PC-3 (cell line): ENCODE data around the gene CEP128. TPM values are rescaled to one million over a fixed set of nuclear protein-coding genes. Genes with fewer than 3 reads are reported as not detected.

Experiments used
- ATAC-seq: fragments of 200-7000 bp; cut with Tn5 transposase; 2 replicates; pipeline ENCODE4 v1.9.1; 2020; ENCODE audit warnings: mild to moderate bottlenecking, moderate library complexity
- BruUV-seq: library from RNA; stranded (reverse); fragments of 400-500 nt; replicated peaks from 2 replicates; lab custom pipeline; 2021; lab: Mats Ljungman, UMichigan
- CTCF ChIA-PET: fragments of 300-600 bp; sonication (Branson Sonifier 250); formaldehyde crosslinking; loops from one replicate; lab custom pipeline; 2022; ENCODE audit warnings: antibody characterized with exemption; lab: Charles Lee
- POLR2A ChIA-PET: fragments of 300-600 bp; sonication (Branson Sonifier 250); formaldehyde crosslinking; loops from one replicate; lab custom pipeline; 2022; ENCODE audit warnings: antibody characterized with exemption; ENCODE audit not compliant: unreplicated experiment; lab: Charles Lee
- DNase-seq: peaks from one replicate; pipeline ENCODE4 v3.0.0-alpha.2; 2015
- H2AFZ ChIP-seq: fragments of 300-600 bp; sonication (generic); 2 replicates; pipeline ENCODE4 v1.6.0; 2016; ENCODE audit warnings: antibody characterized with exemption, low read length
- H3F3A ChIP-seq: fragments of 300-600 bp; sonication (generic); one replicate; pipeline ENCODE4 v1.6.0; 2017; ENCODE audit warnings: antibody characterized with exemption, low read length, control low read depth, mild to moderate bottlenecking; ENCODE audit not compliant: unreplicated experiment
- H3K27ac ChIP-seq: fragments of 300-600 bp; sonication (generic); 2 replicates; pipeline ENCODE4 v1.5.1; 2016; ENCODE audit warnings: mild to moderate bottlenecking, low read length
- H3K27me3 ChIP-seq: fragments of 300-600 bp; sonication (generic); 2 replicates; pipeline ENCODE4 v1.6.1; 2016; ENCODE audit warnings: low read length, mixed read lengths
- H3K36me3 ChIP-seq: fragments of 300-600 bp; sonication (generic); 2 replicates; pipeline ENCODE4 v1.6.1; 2016; ENCODE audit warnings: low read depth, mixed run types, low read length, mixed read lengths
- H3K4me1 ChIP-seq: fragments of 300-600 bp; sonication (generic); 2 replicates; pipeline ENCODE4 v1.5.1; 2016; ENCODE audit warnings: low read length; ENCODE audit not compliant: insufficient read depth
- H3K4me2 ChIP-seq: fragments of 300-600 bp; sonication (generic); 2 replicates; pipeline ENCODE4 v1.6.0; 2016; ENCODE audit warnings: low read length
- H3K4me3 ChIP-seq: fragments of 300-600 bp; sonication (generic); 2 replicates; pipeline ENCODE4 v1.5.1; 2016; ENCODE audit warnings: mild to moderate bottlenecking, low read length, mixed read lengths
- H3K79me2 ChIP-seq: fragments of 300-600 bp; sonication (generic); 2 replicates; pipeline ENCODE4 v1.6.1; 2017; ENCODE audit warnings: low read length, mixed read lengths
- H3K9ac ChIP-seq: fragments of 300-600 bp; sonication (generic); 2 replicates; pipeline ENCODE4 v1.6.0; 2016; ENCODE audit warnings: mild to moderate bottlenecking, low read length
- H3K9me2 ChIP-seq: fragments of 300-600 bp; sonication (generic); replicated peaks from 2 replicates; pipeline ENCODE4 v1.6.1; 2016; ENCODE audit warnings: mixed run types, low read length, mixed read lengths
- H3K9me3 ChIP-seq: fragments of 300-600 bp; sonication (generic); 2 replicates; pipeline ENCODE4 v1.6.1; 2016; ENCODE audit warnings: low read length, mixed read lengths
- H4K20me1 ChIP-seq: fragments of 300-600 bp; sonication (generic); 2 replicates; pipeline ENCODE4 v1.6.1; 2016; ENCODE audit warnings: low read length, mixed read lengths
- CTCF ChIP-seq: fragments of 300-600 bp; sonication (generic); conservative IDR thresholded peaks from 2 replicates; pipeline ENCODE4 v1.5.1; 2017; ENCODE audit warnings: antibody characterized with exemption, low read depth, mild to moderate bottlenecking, low read length
- EZH2 ChIP-seq: fragments of 300-600 bp; sonication (generic); IDR thresholded peaks from one replicate; pipeline ENCODE4 v1.6.1; 2017; ENCODE audit warnings: antibody characterized with exemption, mild to moderate bottlenecking, low read length; ENCODE audit not compliant: unreplicated experiment
- EZH2phosphoT487 ChIP-seq: fragments of 300-600 bp; sonication (generic); IDR thresholded peaks from 2 replicates; pipeline ENCODE4 v1.6.1; 2018; ENCODE audit warnings: mild to moderate bottlenecking, antibody characterized with exemption, low read length, borderline replicate concordance
- intact Hi-C: fragments of 100-400 bp; cut with micrococcal nuclease; formaldehyde crosslinking; loops from 2 replicates; pipeline ENCODE4 v1.9.0; 2023
- total RNA-seq: library from RNA; depleted of rRNA; stranded (reverse); fragments of >200 nt; gene quantifications from 2 replicates; pipeline ENCODE4 v1.2.3, GENCODE V29; 2014

The CEP128 gene
- total RNA-seq, 1 experiment from 2014 or later = 11.6 TPM

DNA sequence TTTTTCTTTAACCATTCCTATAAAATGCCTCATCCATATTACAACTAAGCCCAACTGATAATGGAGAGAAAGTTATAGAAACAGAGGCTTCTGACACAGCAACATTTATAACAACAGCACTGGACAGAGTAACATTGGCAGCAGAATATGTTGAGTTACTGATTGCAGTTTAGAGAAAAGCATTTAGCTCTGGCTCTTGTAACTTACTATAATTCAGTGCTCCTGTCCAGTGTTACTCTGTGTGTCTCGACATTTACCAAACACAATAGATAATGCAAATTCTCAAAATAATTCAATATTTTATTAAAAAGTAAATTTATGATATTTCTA is 356.1 kb downstream of the CEP128 start:
- BruUV-seq = no TSS peak
- TF ChIP-seq EZH2 (no peak), EZH2phosphoT487 (no peak), CTCF (no peak)
- Histone ChIP-seq H3K9me3 (no peaks in the 10 kb centered on the region), H3F3A (no peaks in the 10 kb centered on the region), H3K79me2 (no peaks in the 10 kb centered on the region), H3K9me2 (no peaks in the 10 kb centered on the region), H3K9ac (no peak overlapping the region), H3K4me3 (no peak overlapping the region), H3K27me3 (no peaks in the 10 kb centered on the region), H4K20me1 (no peaks in the 10 kb centered on the region), H3K4me1 (peaks cover 36% of the 10 kb centered on the region), H3K36me3 (no peaks in the 10 kb centered on the region), H3K4me2 (peak overlapping the region; percentile 57; the same call in 1 of the 2 replicates), H3K27ac (peak overlapping the region; percentile 57), H2AFZ (no peak overlapping the region)
- ChIA-PET CTCF (interaction anchor here (1.8 kb wide), 1 partner anchor 199 kb away, joined by 5 read pairs; no protein-coding TSS in a partner anchor), POLR2A (interaction anchor here (0.7 kb wide), 1 partner anchor 11 kb away, joined by 3 read pairs; no protein-coding TSS in a partner anchor)
- DNase-seq = no peak
- no peak for ATAC-seq
- intact Hi-C loops = loop anchor here (1.0 to 5.0 kb wide), 5 partner anchors 15 to 529 kb away; no protein-coding TSS in a partner anchor

DNA sequence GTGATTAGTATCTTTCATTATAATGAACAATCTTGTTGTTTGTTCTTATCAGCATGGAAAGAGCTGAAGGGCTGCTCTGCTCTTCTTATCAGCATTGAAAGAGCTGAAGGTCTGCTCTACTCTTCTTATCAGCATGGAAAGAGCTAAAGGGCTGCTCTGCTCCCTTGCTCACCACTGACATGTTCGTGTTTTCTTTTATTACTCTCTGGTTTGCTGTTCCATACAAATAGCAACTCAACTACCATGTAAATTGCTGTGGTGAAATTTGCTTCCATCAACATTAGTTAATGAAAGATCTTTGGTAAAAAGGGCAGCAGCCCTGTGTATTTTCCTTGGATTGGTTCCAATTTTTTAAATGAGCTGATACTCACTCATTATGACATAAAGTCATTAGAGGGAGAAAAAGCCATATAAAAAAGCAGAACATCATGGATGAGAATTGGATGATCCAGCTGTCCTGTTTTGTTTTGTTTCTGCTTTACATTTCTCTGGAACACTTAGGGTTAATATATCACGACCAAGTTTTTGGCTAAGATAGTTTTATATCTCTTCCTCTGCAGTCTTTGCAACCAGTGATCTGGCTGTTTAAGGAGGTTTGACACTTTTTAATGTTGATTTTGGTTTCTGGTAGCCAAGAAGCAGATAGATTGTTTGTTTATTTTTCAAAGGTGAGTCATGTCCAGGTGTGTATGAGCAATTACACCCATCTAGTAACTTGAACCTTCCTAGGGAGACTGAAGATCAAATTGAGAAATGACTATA is 356.6 kb downstream of the CEP128 start:
- Histone ChIP-seq H3K4me2 (peak overlapping the region; percentile 57), H3K9ac (no peak overlapping the region; the same call in 1 of the 2 replicates), H3K27me3 (no peaks in the 10 kb centered on the region), H3K4me3 (no peak overlapping the region), H3K79me2 (no peaks in the 10 kb centered on the region), H3K9me2 (no peaks in the 10 kb centered on the region), H3K9me3 (no peaks in the 10 kb centered on the region), H3K36me3 (no peaks in the 10 kb centered on the region), H4K20me1 (no peaks in the 10 kb centered on the region), H2AFZ (no peak overlapping the region), H3K27ac (peak overlapping the region; percentile 57), H3F3A (no peaks in the 10 kb centered on the region), H3K4me1 (peaks cover 36% of the 10 kb centered on the region)
- DNase-seq (peak; percentile 93), ATAC-seq (peak; percentile 86)
- no TSS peak for BruUV-seq
- intact Hi-C loops = loop anchor here (1.0 to 5.0 kb wide), 5 partner anchors 14 to 529 kb away; no protein-coding TSS in a partner anchor
- POLR2A ChIA-PET = no interaction called here
- TF ChIP-seq EZH2 = no peak
- CTCF ChIA-PET = interaction anchor here (1.8 kb wide), 1 partner anchor 200 kb away, joined by 5 read pairs; no protein-coding TSS in a partner anchor

DNA sequence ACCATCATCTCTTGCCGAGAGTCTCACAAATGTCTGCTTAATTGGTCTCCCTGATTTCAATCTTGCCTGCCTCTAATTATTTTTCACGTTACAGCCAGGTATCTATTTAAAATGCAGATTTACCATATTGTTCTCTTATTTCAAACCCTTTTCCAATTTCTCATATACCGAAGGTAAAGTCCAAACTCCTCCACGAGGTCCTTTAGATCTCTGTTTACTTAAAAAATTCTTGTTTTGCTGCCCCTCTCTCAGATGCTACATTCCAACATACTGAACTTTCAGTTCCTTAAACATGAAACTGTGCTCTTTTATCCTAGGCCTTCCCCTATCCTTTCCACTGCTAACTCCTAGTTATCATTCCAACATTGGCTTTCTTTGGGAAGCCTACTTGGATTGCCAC is 363.9 kb downstream of the CEP128 start:
- H3K4me3 ChIP-seq = no peak overlapping the region
- H3F3A ChIP-seq = no peaks in the 10 kb centered on the region
- no peak overlapping the region for H3K27ac ChIP-seq
- ChIA-PET POLR2A (no interaction called here), CTCF (no interaction called here)
- no peaks in the 10 kb centered on the region for H3K9me3 ChIP-seq
- no peaks in the 10 kb centered on the region for H3K79me2 ChIP-seq
- no peak overlapping the region for H3K9ac ChIP-seq
- H2AFZ ChIP-seq = no peak overlapping the region
- TF ChIP-seq CTCF (no peak), EZH2phosphoT487 (no peak), EZH2 (no peak)
- no TSS peak for BruUV-seq
- DNase-seq (no peak), ATAC-seq (no peak)
- no peaks in the 10 kb centered on the region for H3K9me2 ChIP-seq
- H3K4me2 ChIP-seq = no peak overlapping the region
- no peaks in the 10 kb centered on the region for H4K20me1 ChIP-seq
- peaks cover 16% of the 10 kb centered on the region for H3K4me1 ChIP-seq
- intact Hi-C loops = no loop called here
- no peaks in the 10 kb centered on the region for H3K36me3 ChIP-seq
- H3K27me3 ChIP-seq = no peaks in the 10 kb centered on the region
